ENCODE measurements around the gene SLC2A8.
A peak's percentile ranks its signal among the peaks of the same experiment; 100 is the strongest.

The SLC2A8 gene

GRCh38 chr9:127384016-127384730 is 12.8 kb upstream of the SLC2A8 start:
- DNase-seq: no peak

DNA sequence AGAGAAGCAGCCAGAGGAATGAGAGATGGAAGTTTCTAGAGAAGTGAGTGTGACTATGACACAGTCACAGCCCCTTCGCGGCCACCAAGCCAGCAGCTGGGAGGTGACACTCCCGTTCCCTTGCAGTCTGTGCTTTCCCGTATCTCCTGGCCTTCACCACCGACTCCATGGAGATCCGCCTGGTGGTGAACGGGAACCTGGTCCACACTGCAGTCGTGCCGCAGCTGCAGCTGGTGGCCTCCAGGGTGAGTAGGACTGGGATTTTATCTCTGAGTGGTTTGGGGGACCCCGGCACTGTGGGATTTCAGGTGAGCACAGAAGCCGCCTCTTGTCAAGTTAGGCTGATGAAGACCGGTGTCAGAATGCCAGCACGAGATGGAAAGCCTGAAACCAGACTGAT is 12.1 kb upstream of the SLC2A8 start:
- DNase-seq: no peak

- DNase-seq: no peak
Observed at GRCh38 chr9:127386249-127386648, 10.7 kb upstream of the SLC2A8 start.

DNA sequence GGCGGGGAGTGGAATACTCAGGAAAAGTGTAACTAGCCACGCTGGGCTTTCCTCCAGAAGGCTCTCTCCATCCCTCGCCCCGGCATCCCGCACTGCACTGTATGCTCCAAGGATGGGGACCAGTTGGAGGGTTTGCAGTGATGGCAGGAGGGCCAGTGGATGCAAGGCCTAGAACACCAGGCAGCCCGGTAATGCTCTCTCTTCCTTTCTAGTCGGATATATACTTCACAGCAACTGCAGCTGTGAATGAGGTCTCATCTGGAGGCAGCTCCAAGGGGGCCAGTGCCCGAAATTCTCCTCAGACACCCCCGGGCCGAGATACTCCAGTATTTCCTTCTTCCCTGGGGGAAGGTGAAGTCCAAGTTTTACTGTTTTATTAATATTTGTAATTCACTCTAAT is 10.0 kb upstream of the SLC2A8 start:
- DNase-seq: no peak

DNA sequence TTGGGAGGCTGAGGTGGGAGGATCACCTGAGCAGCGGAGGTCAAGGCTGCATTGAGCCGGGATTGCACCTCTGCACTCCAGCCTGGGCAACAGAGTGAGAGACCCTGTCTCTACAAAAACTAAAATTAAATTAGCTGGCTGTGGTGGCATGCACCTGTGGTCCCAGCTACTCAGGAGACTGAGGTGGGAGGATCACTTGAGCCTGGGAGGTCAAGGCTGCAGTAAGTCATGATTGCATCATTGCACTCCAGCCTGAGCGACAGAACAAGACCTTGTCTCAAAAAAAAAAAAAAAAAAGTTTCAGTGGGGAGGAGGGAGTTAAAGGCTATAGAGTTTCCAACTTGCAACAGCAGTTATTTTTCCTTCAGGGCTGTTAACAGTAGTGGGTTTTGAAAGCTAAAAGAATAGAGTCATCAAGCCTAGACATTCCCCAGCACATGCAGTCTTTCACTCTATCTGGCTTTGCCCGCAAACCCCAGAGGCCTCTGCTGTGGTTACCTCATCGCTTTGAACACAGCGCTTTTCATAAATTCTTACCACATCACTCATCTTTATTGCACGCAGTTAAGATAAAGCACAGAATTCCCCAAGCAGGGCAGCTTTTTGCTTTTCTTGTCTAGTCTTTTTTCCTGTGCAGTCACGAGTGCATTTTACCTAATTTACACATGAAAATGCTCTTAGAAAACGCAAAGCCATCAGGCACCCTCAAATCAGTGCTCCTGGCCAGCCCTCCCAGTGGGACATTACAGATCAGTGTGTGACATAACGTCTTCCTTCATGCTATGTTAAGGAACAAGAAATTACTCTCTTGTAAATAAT is 8.7 kb upstream of the SLC2A8 start:
- peak; percentile 81 for DNase-seq

- no peak for DNase-seq
Observed at GRCh38 chr9:127388856-127389238, 8.1 kb upstream of the SLC2A8 start.

GRCh38 chr9:127389381-127390247 is 7.4 kb upstream of the SLC2A8 start:
- no peak for DNase-seq

- no peak for DNase-seq
Observed at GRCh38 chr9:127390248-127390545, 6.8 kb upstream of the SLC2A8 start.

DNA sequence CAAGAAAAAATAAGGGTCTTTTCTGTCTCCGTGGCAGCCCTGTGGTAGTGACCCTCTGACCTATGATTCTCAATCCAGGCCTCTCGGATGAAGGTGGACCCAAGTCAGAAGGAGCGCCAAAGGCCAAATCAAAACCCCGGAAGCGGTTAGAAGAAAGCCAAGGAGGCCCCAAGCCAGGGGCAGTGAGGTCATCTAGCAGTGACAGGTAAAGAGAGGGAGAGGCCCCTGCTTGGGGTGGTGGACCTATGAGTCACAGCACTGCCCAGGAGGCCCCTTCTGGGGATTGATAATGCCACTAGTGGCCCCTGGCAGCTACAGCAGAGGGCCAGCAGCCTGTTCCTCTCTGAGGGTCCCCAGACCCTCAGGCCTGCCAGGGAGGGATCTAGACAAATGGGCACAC is 6.4 kb upstream of the SLC2A8 start:
- DNase-seq: no peak

DNA sequence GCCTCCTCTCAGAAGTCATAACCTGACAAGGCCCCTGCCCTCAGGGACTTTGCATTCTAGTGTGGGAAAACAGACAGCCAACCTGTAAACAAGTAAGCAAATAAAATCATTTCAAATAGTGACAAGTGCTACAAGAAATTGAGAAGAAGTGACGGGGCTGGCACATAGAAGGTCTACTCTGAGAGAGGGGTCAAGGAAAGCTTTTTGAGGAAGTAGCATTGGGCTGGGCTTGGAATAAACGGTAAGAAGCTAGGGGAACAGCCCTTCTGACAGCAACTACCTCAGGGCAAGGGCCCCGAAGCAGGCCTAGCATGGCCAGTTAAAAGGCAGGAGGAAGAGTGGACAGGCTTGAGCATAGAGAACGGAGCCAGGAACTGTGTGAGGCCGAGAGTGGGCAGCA is 4.8 kb upstream of the SLC2A8 start:
- no peak for DNase-seq

- DNase-seq: no peak
Observed at GRCh38 chr9:127392976-127393375, 4.0 kb upstream of the SLC2A8 start.

- no peak for DNase-seq
Observed at GRCh38 chr9:127393645-127394044, 3.3 kb upstream of the SLC2A8 start.

DNA sequence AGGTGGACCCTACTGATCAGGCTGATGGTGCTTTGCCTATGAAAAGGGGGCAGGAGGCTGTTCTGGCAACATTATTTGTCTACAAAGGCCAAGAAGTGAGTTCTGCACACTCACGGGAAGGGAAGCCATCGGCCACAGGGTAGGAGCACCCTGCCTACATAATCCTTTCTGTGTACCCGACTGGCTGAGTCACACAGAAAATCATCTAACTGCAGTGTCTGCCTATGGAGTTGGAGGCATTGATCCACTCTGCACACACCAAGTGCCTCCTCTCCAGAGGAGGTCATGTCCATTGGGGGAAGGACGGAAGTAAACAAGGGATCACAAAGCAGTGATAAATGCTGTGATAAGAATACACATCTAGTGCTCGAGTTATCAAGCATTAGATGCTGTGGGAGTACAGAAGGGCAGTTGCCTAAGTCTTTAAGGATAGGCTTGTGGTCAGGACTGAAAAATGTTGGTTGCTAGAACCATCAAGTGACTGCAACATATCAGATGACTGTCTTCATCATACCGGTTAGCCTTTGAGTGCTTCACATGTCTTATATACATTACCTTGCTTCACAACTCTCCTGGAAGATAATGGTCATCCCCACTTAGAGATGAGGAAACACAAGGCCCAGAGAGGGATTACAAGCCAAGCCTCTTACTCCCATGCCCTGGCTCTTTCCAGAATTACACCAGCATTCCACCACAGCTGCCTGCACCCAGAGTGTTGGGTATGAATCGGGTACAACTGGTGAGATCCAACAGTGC is 1.3 kb upstream of the SLC2A8 start:
- no peak for DNase-seq

GRCh38 chr9:127396253-127396807 is 639 bp upstream of the SLC2A8 start:
- DNase-seq: no peak

DNA sequence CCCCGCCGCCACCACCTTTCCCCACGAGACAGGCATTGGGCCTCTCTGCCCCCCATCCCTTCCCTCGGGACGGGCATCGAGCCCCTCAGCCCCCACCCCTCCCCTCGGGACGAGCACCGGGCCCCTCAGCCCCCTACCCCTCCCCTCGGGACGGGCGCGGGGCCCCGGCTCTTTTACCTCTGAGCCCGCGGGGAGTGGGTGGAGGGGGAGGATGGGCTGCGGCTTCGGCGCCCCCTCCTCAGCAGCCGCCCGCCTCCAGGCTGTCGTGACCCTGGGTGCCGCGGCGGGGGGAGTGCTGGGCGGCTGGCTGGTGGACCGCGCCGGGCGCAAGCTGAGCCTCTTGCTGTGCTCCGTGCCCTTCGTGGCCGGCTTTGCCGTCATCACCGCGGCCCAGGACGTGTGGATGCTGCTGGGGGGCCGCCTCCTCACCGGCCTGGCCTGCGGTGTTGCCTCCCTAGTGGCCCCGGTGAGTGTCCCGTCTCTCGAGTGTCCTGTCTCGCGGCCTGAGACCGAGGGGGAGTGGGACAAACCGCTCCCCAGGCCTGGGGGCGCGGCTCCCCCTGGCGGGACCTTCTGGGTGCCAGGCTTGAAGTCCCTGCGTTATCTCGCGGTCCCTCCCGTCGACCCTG is 791 bp downstream of the SLC2A8 start:
- DNase-seq: no peak

DNA sequence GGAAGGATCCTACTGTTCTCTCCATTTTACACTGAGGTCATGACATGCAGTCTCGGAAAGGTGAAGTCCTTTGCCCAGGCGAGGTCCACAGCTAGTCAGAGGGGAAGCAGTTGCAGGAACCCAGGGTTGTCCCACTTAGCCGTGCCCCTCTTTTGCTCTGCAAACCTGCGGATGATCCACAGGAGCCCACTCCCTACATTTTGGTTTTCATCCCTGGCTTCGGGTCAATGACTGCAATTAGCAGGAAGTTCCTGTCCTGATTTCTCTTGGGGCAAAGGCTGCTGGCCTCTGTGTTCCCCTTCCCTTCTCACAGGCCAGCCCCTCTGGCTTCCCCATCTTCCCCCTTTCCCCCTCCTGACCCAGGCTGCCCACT is 1.3 kb downstream of the SLC2A8 start:
- no peak for DNase-seq

DNA sequence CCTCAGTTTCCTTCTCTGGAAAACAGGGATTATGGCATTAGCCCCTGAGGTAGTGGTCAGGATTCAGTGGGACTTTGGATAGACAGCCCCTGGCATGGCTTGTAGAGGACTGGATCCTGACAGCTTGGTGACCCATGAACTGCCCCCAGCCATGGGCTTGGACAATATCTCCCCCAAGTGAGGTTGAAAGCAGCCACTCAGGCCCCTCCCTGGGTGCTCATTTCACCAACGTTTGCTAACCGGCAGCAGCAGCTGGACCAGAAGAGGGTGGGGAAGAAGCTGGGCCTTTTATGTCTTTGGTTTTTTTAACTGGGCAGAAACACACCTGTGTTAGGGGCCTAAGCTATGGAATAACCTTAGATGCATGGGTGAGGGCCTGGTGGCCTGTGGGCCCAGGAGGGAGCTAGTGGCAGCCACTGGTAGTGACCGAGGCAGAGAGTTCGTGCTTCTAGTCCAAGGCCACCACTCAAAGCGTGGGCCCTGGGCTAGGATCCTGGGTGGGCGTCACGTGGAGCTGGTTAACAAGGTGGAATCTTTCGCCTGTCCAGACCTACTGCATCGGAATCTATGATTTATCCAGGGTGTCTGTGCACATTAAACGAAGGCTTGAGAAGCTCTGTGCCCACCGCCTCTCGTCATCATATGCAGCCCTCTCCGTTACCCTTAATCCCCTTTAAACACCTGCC is 1.9 kb downstream of the SLC2A8 start:
- DNase-seq: no peak

GRCh38 chr9:127399736-127400269 is 2.8 kb downstream of the SLC2A8 start:
- DNase-seq: no peak

DNA sequence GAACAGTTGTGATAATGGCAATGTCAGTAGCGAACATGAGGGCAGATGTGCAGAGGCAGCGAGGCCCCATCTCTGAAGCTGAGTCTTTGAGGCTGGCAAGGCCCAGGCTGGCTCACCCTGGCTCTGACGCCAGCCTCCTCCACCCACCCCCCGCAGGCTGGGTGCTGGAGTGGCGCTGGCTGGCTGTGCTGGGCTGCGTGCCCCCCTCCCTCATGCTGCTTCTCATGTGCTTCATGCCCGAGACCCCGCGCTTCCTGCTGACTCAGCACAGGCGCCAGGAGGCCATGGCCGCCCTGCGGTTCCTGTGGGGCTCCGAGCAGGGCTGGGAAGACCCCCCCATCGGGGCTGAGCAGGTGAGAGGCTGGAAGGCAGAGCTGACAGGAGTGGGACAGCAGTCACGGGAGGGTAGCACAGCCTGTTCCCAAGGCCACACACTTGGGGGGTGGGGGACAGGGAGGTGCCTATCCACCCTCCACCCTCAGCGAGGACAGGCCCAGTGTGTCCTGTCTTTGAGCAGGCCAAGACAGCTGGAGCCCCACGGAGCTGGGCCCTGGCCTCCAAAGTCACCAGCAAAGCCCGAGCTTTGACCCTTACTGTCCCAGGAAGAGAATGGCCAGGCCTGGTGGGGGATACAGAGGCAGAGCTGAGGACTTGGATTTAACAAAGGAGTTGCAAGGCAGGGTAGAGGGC is 5.6 kb downstream of the SLC2A8 start:
- DNase-seq: no peak

DNA sequence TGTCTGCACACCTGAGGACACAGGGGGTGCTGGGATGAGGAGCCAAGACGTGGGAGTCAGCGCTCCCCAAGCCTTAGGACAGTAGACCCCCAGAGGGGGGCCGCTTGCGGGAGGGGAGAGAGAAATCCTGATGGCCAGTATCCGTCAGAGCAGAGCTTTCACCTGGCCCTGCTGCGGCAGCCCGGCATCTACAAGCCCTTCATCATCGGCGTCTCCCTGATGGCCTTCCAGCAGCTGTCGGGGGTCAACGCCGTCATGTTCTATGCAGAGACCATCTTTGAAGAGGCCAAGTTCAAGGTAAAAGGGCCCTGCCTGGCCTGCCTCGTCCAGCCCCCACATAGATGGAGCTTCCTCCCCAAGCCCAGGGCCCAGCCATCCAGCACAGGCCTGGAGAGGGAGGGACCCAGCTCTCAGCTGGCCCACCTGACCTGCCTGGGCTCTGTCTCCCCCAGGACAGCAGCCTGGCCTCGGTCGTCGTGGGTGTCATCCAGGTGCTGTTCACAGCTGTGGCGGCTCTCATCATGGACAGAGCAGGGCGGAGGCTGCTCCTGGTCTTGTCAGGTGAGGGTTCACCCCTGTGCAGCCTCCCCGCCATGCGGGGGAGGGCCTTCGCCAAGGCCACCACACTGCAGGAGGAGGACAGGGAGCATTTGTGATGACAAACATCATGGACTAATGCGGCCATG is 6.7 kb downstream of the SLC2A8 start:
- no peak for DNase-seq
